ENCODE results near the gene HRH3. TPM values are rescaled to one million over a fixed set of nuclear protein-coding genes. Genes with fewer than 3 reads are reported as not detected.

The HRH3 gene
- total RNA-seq, 2 donors from 2014 or later: not detected

Other genes starting within 250 kb of the HRH3 start
- 10 to 100 TPM; 13.4 to 14.5 TPM for gene TAF4, start 154.4 kb downstream of the HRH3 start, total RNA-seq
- 10 to 100 TPM; 25.1 to 29.8 TPM for gene LSM14B, start 97.8 kb downstream of the HRH3 start, total RNA-seq
- 100 to 1,000 TPM; 161 to 334 TPM for gene PSMA7, start 76.9 kb downstream of the HRH3 start, total RNA-seq
- 10 to 100 TPM; 16.5 to 17.9 TPM for gene SS18L1, start 76.5 kb downstream of the HRH3 start, total RNA-seq
- gene MTG2, start 37.2 kb downstream of the HRH3 start, total RNA-seq: 10 to 100 TPM; 19.7 to 40.2 TPM
- 10 to 100 TPM; 25.6 to 34.7 TPM for gene OSBPL2, start 18.2 kb upstream of the HRH3 start, total RNA-seq
- gene ADRM1, start 82.7 kb upstream of the HRH3 start, total RNA-seq: 100 to 1,000 TPM in 1 of 2 donors, 10 to 100 TPM in 1; 67.3 to 132 TPM
- under 1 TPM; 0.29 to 0.39 TPM for gene LAMA5, start 147.0 kb upstream of the HRH3 start, total RNA-seq
- gene RPS21, start 166.8 kb upstream of the HRH3 start, total RNA-seq: 1,000 to 10,000 TPM; 2,323 to 2,749 TPM
- gene CABLES2, start 187.0 kb upstream of the HRH3 start, total RNA-seq: 1 to 10 TPM; 6.8 to 6.9 TPM
- gene RBBP8NL, start 207.3 kb upstream of the HRH3 start, total RNA-seq: not detected

All from activated T-helper 17 cell treated with anti-CD3 and anti-CD28 coated beads, Interleukin-2, amount 50 U/mL, for 72 hours (primary cell).